Measurements from ENCODE around the gene NBAS. TPM values are rescaled to one million over a fixed set of nuclear protein-coding genes. Genes with fewer than 3 reads are reported as not detected.
"Not testable (repeated sequence)": the region's sequence is repeated elsewhere in the genome, so short reads cannot be mapped to it uniquely, and the experiment has no call there.

The NBAS gene
- total and polyA plus RNA-seq, 8 donors, result 26.6 to 36.7 (median 31.1) TPM

DNA sequence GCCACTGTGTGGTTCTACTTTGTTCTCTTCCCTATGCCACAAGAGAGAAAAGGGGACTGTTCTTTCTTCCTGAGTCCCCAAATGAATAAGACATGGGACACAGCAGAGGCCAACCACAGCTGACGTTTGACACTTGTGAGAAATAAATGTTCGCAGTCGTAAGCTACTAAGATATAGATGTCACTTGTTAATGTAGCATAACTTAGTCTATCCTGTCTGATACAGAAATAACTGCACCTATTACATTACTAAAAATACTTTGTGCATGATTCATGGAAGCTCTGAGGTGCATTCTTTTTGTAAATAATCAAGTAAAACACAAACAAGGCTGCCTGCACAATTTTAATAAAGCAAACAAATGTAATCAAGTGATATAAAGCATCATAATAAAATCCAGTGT, 148.8 kb downstream of the NBAS start:
- intact Hi-C loops (cut with DNase I), result no loop called here
- no peak for FAIRE-seq
- H3K36me3 ChIP-seq, result peaks cover 0 to 21% (median 0%) of the 10 kb centered on the region in 3 donors

GRCh38 chr2:15410884-15411283, 150.2 kb downstream of the NBAS start:
- Histone ChIP-seq H3K27me3 (no peaks in the 10 kb centered on the region), H3K9me3 (no peaks in the 10 kb centered on the region), H3K27ac (no peak overlapping the region), H3K36me3 (peaks cover 0 to 14% (median 0%) of the 10 kb centered on the region in 3 donors), H3K4me1 (no peaks in the 10 kb centered on the region), H3K4me3 (no peak overlapping the region)
- WGBS, 2 donors, result 97% methylated on average over 9 of the region's 9 CpGs
- TF ChIP-seq, protein P1, sequence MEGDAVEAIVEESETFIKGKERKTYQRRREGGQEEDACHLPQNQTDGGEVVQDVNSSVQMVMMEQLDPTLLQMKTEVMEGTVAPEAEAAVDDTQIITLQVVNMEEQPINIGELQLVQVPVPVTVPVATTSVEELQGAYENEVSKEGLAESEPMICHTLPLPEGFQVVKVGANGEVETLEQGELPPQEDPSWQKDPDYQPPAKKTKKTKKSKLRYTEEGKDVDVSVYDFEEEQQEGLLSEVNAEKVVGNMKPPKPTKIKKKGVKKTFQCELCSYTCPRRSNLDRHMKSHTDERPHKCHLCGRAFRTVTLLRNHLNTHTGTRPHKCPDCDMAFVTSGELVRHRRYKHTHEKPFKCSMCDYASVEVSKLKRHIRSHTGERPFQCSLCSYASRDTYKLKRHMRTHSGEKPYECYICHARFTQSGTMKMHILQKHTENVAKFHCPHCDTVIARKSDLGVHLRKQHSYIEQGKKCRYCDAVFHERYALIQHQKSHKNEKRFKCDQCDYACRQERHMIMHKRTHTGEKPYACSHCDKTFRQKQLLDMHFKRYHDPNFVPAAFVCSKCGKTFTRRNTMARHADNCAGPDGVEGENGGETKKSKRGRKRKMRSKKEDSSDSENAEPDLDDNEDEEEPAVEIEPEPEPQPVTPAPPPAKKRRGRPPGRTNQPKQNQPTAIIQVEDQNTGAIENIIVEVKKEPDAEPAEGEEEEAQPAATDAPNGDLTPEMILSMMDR (IDR thresholded peaks at IDR 0.05), result no peak
- intact Hi-C loops (cut with DNase I), result no loop called here
- ATAC-seq, result no peak
- no peak for FAIRE-seq
- no peak for DNase-seq

More for the DNA sequence above, 148.8 kb downstream of the NBAS start:
- 95 to 97% methylated on average over 3 of the region's 3 CpGs for WGBS, 2 donors
- no peak overlapping the region for H3K4me3 ChIP-seq
- no peaks in the 10 kb centered on the region for H3K4me1 ChIP-seq
- DNase-seq (no peak), ATAC-seq (no peak)
- H3K9me3 ChIP-seq, result no peaks in the 10 kb centered on the region
- no peak overlapping the region for H3K27ac ChIP-seq
- no peaks in the 10 kb centered on the region for H3K27me3 ChIP-seq
- TF ChIP-seq, protein P1 (IDR thresholded peaks at IDR 0.05), result no peak

DNA sequence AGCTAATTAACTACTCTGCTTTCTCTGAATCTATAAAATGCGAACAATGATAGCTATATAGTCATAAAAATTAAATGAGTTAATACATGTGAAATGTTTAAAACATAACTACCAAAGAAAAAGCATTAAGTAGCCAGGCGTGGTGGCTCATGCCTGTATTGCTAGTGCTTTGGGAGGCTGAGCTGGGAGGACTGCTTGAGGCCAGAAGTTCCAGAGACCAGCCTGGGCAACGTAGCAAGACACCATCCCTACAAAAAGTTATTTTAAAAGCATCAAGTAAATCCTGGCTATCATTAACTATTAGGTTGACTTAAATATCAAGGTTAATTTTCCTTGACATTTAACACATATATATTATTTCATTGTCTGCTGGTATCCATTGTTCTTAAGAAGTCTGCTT, 152.4 kb downstream of the NBAS start:
- TF ChIP-seq, protein P1 (IDR thresholded peaks at IDR 0.05), result no peak
- Histone ChIP-seq H3K4me3 (no peak overlapping the region), H3K4me1 (no peaks in the 10 kb centered on the region), H3K27ac (no peak overlapping the region), H3K36me3 (no peaks in the 10 kb centered on the region), H3K9me3 (no peaks in the 10 kb centered on the region), H3K27me3 (no peaks in the 10 kb centered on the region)
- ATAC-seq, result no peak
- DNase-seq, result no peak
- 96 to 97% methylated on average over 3 of the region's 3 CpGs for WGBS, 2 donors
- no peak for FAIRE-seq
- intact Hi-C loops (cut with DNase I), result no loop called here

- H3K27me3 ChIP-seq, result no peaks in the 10 kb centered on the region
- H3K36me3 ChIP-seq, result no peaks in the 10 kb centered on the region
- ATAC-seq, result no peak
- no peaks in the 10 kb centered on the region for H3K9me3 ChIP-seq
- no peak overlapping the region for H3K4me3 ChIP-seq
- DNase-seq, result no peak
- TF ChIP-seq, protein P1 (IDR thresholded peaks at IDR 0.05), result no peak
- intact Hi-C loops (cut with DNase I), result no loop called here
- 90 to 95% methylated on average over 1 of the region's 1 CpG for WGBS, 2 donors
- H3K4me1 ChIP-seq, result no peaks in the 10 kb centered on the region
- no peak for FAIRE-seq
- no peak overlapping the region for H3K27ac ChIP-seq
Measured at GRCh38 chr2:15407666-15408065, 153.5 kb downstream of the NBAS start.

DNA sequence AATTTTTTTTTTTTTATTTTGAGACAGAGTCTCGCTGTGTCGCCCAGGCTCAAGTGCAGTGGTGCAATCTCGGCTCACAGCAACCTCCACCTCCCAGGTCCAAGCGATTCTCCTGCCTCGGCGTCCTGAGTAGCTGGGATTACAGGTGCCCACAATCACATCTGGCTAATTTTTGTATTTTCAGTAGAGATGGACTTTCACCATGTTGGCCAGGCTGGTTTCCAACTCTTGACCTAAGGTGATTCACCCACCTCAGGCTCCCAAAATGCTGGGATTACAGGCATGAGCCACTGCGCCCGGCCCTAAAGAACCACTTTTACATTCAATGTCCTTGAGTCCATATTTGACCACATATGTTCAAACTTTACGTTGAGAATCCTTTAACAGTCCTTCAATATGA, 156.6 kb downstream of the NBAS start:
- not testable (repeated sequence) for FAIRE-seq
- WGBS, 2 donors, result 98% methylated on average over 9 of the region's 9 CpGs

More for the DNA sequence above, 156.6 kb downstream of the NBAS start:
- H3K9me3 ChIP-seq; ATAC-seq; H3K27me3 ChIP-seq; H3K36me3 ChIP-seq; DNase-seq; intact Hi-C loops (cut with DNase I); H3K27ac ChIP-seq; H3K4me3 ChIP-seq: not testable (repeated sequence)
- H3K4me1 ChIP-seq, result peaks cover 0 to 17% (median 3%) of the 10 kb centered on the region in 3 donors
